SK-N-SH treated with all-trans-retinoic acid at 6 μM for 48 hours (cell line): ENCODE measurements around the gene MPP3.

Experiments
- ATAC-seq: fragments of 200-7000 bp; cut with Tn5 transposase; 3 replicates; pipeline ENCODE4 v1.9.1; 2020; ENCODE audit warnings: mild to moderate bottlenecking, moderate library complexity
- ARNTL ChIP-seq: fragments of 450-650 bp; formaldehyde crosslinking; IDR thresholded peaks from 2 replicates; pipeline ENCODE4 v1.5.0; 2020; ENCODE audit warnings: low read depth, mild to moderate bottlenecking, moderate library complexity, borderline replicate concordance
- BACH2 ChIP-seq: fragments of 250-450 bp; sonication (Bioruptor Pico); IDR thresholded peaks from 2 replicates; pipeline ENCODE4 v1.9.0; 2021; ENCODE audit warnings: mild to moderate bottlenecking, borderline replicate concordance
- CSDC2 ChIP-seq: fragments of 250-450 bp; sonication (Bioruptor Pico); IDR thresholded peaks from 2 replicates; pipeline ENCODE4 v1.5.0; 2020; ENCODE audit warnings: mild to moderate bottlenecking, moderate library complexity
- CSRNP3 ChIP-seq: fragments of 250-450 bp; sonication (Bioruptor Pico); IDR thresholded peaks from 2 replicates; pipeline ENCODE4 v1.5.1; 2021; ENCODE audit warnings: mild to moderate bottlenecking, moderate library complexity
- ESRRG ChIP-seq: fragments of 250-450 bp; sonication (Bioruptor Pico); IDR thresholded peaks from 2 replicates; pipeline ENCODE4 v1.6.1; 2021; ENCODE audit warnings: mild to moderate bottlenecking
- GLIS3 ChIP-seq: fragments of 250-450 bp; sonication (Bioruptor Pico); IDR thresholded peaks from 2 replicates; pipeline ENCODE4 v1.5.0; 2020; ENCODE audit warnings: mild to moderate bottlenecking, moderate library complexity
- ISL1 ChIP-seq: fragments of 250-450 bp; sonication (Bioruptor Pico); IDR thresholded peaks from 2 replicates; pipeline ENCODE4 v2.1.2; 2022; ENCODE audit warnings: mild to moderate bottlenecking, moderate library complexity
- OSR1 ChIP-seq: fragments of 250-450 bp; sonication (Bioruptor Pico); IDR thresholded peaks from 2 replicates; pipeline ENCODE4 v1.8.0; 2022; ENCODE audit warnings: moderate library complexity, mild to moderate bottlenecking, inconsistent platforms
- POU6F1 ChIP-seq: fragments of 250-450 bp; sonication (Bioruptor Pico); IDR thresholded peaks from 2 replicates; pipeline ENCODE4 v1.8.0; 2021; ENCODE audit warnings: low read depth, mild to moderate bottlenecking, moderate library complexity, borderline replicate concordance
- PPARA ChIP-seq: fragments of 250-450 bp; sonication (Bioruptor Pico); IDR thresholded peaks from 2 replicates; pipeline ENCODE4 v1.5.0; 2020; ENCODE audit warnings: mild to moderate bottlenecking, borderline replicate concordance
- RARB ChIP-seq: fragments of 250-450 bp; sonication (Bioruptor Pico); IDR thresholded peaks from 2 replicates; pipeline ENCODE4 v1.8.0; 2021; ENCODE audit warnings: mild to moderate bottlenecking, moderate library complexity
- SNAI2 ChIP-seq: fragments of 250-450 bp; sonication (Bioruptor Pico); IDR thresholded peaks from 2 replicates; pipeline ENCODE4 v1.5.0; 2020; ENCODE audit warnings: mild to moderate bottlenecking, moderate library complexity
- TOX ChIP-seq: fragments of 250-450 bp; sonication (Bioruptor Pico); IDR thresholded peaks from 2 replicates; pipeline ENCODE4 v1.8.0; 2021; ENCODE audit warnings: mild to moderate bottlenecking, moderate library complexity, borderline replicate concordance
- ZC3H10 ChIP-seq: fragments of 250-450 bp; sonication (Bioruptor Pico); IDR thresholded peaks from 2 replicates; pipeline ENCODE4 v1.5.1; 2021; ENCODE audit warnings: mild to moderate bottlenecking, moderate library complexity
- ZFP3 ChIP-seq: fragments of 250-450 bp; sonication (Bioruptor Pico); IDR thresholded peaks from 2 replicates; pipeline ENCODE4 v1.5.0; 2020; ENCODE audit warnings: mild to moderate bottlenecking, moderate library complexity
- ZFP30 ChIP-seq: fragments of 450-650 bp; formaldehyde crosslinking; IDR thresholded peaks from 2 replicates; pipeline ENCODE4 v1.5.0; 2022; ENCODE audit warnings: mild to moderate bottlenecking, moderate library complexity
- ZNF565 ChIP-seq: fragments of 450-650 bp; formaldehyde crosslinking; conservative IDR thresholded peaks from 2 replicates; pipeline ENCODE4 v1.5.0; 2020; ENCODE audit warnings: low read depth, mild to moderate bottlenecking, moderate library complexity
- ZNF70 ChIP-seq: fragments of 450-650 bp; formaldehyde crosslinking; IDR thresholded peaks from 2 replicates; pipeline ENCODE4 v1.5.0; 2020; ENCODE audit warnings: mild to moderate bottlenecking, moderate library complexity
- ZNF8 ChIP-seq: fragments of 450-650 bp; formaldehyde crosslinking; IDR thresholded peaks from 2 replicates; pipeline ENCODE4 v1.5.0; 2020; ENCODE audit warnings: mild to moderate bottlenecking, moderate library complexity
- TF ChIP-seq, protein P1 (sequence below): fragments of 250-450 bp; sonication (Bioruptor Pico); IDR thresholded peaks from 2 replicates; pipeline ENCODE4 v1.5.1; 2020; ENCODE audit warnings: low read depth, mild to moderate bottlenecking, moderate library complexity
- TF ChIP-seq, protein P2 (sequence below): fragments of 250-450 bp; sonication (Bioruptor Pico); IDR thresholded peaks from 2 replicates; pipeline ENCODE4 v1.5.0; 2020; ENCODE audit warnings: mild to moderate bottlenecking, moderate library complexity

MPP3 gene

GRCh38 chr17:43855061-43855460 lies 22.1 kb upstream of the MPP3 start (continued):
- TF ChIP-seq SNAI2: no peak
- no peak for TF ChIP-seq ZNF70 (CRISPR knock-in tag)
- no peak for TF ChIP-seq ZNF8 (CRISPR knock-in tag)
- TF ChIP-seq ZNF565 (CRISPR knock-in tag): no peak
- TF ChIP-seq ARNTL (CRISPR knock-in tag): no peak

- no peak for ATAC-seq
- TF ChIP-seq CSDC2 (CRISPR knock-in tag) (no peak), POU6F1 (no peak), ZNF8 (CRISPR knock-in tag) (no peak), ARNTL (CRISPR knock-in tag) (no peak), OSR1 (CRISPR knock-in tag) (no peak), ZNF565 (CRISPR knock-in tag) (no peak), ZFP30 (CRISPR knock-in tag) (no peak), BACH2 (CRISPR knock-in tag) (no peak), ISL1 (CRISPR knock-in tag) (no peak), RARB (CRISPR knock-in tag) (no peak), GLIS3 (CRISPR knock-in tag) (no peak), PPARA (CRISPR knock-in tag) (no peak), ZFP3 (no peak), ZC3H10 (CRISPR knock-in tag) (no peak), ESRRG (CRISPR knock-in tag) (no peak), TOX (CRISPR knock-in tag) (no peak), SNAI2 (no peak), ZNF70 (CRISPR knock-in tag) (no peak)
- TF ChIP-seq, protein P1, sequence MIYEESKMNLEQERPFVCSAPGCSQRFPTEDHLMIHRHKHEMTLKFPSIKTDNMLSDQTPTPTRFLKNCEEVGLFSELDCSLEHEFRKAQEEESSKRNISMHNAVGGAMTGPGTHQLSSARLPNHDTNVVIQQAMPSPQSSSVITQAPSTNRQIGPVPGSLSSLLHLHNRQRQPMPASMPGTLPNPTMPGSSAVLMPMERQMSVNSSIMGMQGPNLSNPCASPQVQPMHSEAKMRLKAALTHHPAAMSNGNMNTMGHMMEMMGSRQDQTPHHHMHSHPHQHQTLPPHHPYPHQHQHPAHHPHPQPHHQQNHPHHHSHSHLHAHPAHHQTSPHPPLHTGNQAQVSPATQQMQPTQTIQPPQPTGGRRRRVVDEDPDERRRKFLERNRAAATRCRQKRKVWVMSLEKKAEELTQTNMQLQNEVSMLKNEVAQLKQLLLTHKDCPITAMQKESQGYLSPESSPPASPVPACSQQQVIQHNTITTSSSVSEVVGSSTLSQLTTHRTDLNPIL (CRISPR knock-in tag): no peak
- TF ChIP-seq, protein P2, sequence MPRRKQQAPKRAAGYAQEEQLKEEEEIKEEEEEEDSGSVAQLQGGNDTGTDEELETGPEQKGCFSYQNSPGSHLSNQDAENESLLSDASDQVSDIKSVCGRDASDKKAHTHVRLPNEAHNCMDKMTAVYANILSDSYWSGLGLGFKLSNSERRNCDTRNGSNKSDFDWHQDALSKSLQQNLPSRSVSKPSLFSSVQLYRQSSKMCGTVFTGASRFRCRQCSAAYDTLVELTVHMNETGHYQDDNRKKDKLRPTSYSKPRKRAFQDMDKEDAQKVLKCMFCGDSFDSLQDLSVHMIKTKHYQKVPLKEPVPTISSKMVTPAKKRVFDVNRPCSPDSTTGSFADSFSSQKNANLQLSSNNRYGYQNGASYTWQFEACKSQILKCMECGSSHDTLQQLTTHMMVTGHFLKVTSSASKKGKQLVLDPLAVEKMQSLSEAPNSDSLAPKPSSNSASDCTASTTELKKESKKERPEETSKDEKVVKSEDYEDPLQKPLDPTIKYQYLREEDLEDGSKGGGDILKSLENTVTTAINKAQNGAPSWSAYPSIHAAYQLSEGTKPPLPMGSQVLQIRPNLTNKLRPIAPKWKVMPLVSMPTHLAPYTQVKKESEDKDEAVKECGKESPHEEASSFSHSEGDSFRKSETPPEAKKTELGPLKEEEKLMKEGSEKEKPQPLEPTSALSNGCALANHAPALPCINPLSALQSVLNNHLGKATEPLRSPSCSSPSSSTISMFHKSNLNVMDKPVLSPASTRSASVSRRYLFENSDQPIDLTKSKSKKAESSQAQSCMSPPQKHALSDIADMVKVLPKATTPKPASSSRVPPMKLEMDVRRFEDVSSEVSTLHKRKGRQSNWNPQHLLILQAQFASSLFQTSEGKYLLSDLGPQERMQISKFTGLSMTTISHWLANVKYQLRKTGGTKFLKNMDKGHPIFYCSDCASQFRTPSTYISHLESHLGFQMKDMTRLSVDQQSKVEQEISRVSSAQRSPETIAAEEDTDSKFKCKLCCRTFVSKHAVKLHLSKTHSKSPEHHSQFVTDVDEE: no peak
- TF ChIP-seq, all 23 proteins: peak for 0
Observed at GRCh38 chr17:43854498-43854897, 21.6 kb upstream of the MPP3 start.

DNA sequence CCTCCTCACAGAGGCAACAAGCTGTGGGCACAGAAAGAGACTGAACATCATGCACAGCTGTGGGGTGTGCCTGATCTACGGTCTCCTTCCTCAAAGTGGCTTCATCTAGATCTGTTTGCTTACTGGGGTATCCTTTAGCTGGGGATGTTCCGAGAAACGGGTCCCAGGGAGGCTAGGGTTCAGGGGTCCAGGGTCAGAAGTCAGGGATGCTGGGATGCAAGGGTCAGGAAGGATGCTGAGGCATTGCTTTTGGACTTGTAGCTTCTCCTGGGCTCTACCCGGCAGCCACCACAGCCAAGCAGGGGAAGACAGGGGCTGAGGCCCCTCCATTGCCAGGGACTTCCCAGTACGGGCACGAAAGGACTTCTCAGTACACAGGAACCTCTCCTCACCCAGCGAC lies 20.6 kb upstream of the MPP3 start:
- no peak for ATAC-seq
- TF ChIP-seq TOX (CRISPR knock-in tag) (no peak), GLIS3 (CRISPR knock-in tag) (no peak), CSRNP3 (CRISPR knock-in tag) (no peak), POU6F1 (no peak), ARNTL (CRISPR knock-in tag) (no peak), ZNF565 (CRISPR knock-in tag) (no peak)
